ENCODE measurements around the gene TRIM26.
"Not testable (repeated sequence)": the region's sequence is repeated elsewhere in the genome, so short reads cannot be mapped to it uniquely, and the experiment has no call there.

Gene TRIM26

GRCh38 chr6:30172681-30173080 is 40.5 kb downstream of the TRIM26 start:
- WGBS, 2 experiments, result 94 to 96% methylated on average over 4 of the region's 4 CpGs
- H3K27me3 ChIP-seq (ENCODE audit: control insufficient read depth, insufficient read depth, low read length, poor library complexity, severe bottlenecking), result peaks cover 44% of the 10 kb centered on the region

DNA sequence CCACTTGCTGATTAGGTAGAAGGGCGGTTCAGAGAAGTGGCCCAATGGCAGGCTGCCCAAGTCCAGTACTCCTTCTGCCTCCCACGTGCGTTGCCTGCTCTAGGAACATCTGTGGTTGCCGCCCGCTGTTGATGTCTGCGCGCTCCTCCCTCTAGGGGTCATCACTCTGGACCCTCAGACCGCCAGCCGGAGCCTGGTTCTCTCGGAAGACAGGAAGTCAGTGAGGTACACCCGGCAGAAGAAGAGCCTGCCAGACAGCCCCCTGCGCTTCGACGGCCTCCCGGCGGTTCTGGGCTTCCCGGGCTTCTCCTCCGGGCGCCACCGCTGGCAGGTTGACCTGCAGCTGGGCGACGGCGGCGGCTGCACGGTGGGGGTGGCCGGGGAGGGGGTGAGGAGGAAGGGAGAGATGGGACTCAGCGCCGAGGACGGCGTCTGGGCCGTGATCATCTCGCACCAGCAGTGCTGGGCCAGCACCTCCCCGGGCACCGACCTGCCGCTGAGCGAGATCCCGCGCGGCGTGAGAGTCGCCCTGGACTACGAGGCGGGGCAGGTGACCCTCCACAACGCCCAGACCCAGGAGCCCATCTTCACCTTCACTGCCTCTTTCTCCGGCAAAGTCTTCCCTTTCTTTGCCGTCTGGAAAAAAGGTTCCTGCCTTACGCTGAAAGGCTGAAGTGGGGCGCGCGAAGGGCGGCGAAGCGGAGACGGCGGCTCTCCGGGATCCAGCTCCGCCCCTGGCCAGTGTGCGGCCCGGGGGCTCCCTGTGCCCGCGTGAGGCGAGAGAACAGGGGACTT is 41.3 kb downstream of the TRIM26 start:
- Histone ChIP-seq H3K36me3 (ENCODE audit: control insufficient read depth, insufficient read depth, low read length) (no peaks in the 10 kb centered on the region), H3K4me1 (ENCODE audit: control insufficient read depth, insufficient read depth, low read length) (no peaks in the 10 kb centered on the region), H3K4me3 (ENCODE audit: insufficient read depth, low read depth, low read length) (peak overlapping the region; percentile 30), H3K27me3 (ENCODE audit: control insufficient read depth, insufficient read depth, low read length, poor library complexity, severe bottlenecking) (peaks cover 47% of the 10 kb centered on the region), H3K27ac (ENCODE audit: insufficient read depth, low read depth, low read length, poor library complexity, severe bottlenecking) (no peak overlapping the region), H3K9me3 (ENCODE audit: control insufficient read depth, low read length) (no peaks in the 10 kb centered on the region)
- WGBS, 2 experiments, result 24% methylated on average over 62 of the region's 62 CpGs

More at GRCh38 chr6:30172681-30173080, 40.5 kb downstream of the TRIM26 start:
- Histone ChIP-seq H3K9me3 (ENCODE audit: control insufficient read depth, low read length) (no peaks in the 10 kb centered on the region), H3K36me3 (ENCODE audit: control insufficient read depth, insufficient read depth, low read length) (no peaks in the 10 kb centered on the region), H3K4me3 (ENCODE audit: insufficient read depth, low read depth, low read length) (no peak overlapping the region), H3K27ac (ENCODE audit: insufficient read depth, low read depth, low read length, poor library complexity, severe bottlenecking) (no peak overlapping the region), H3K4me1 (ENCODE audit: control insufficient read depth, insufficient read depth, low read length) (no peaks in the 10 kb centered on the region)

- no peaks in the 10 kb centered on the region for H3K9me3 ChIP-seq (ENCODE audit: control insufficient read depth, low read length)
- no peaks in the 10 kb centered on the region for H3K36me3 ChIP-seq (ENCODE audit: control insufficient read depth, insufficient read depth, low read length)
- no peak overlapping the region for H3K27ac ChIP-seq (ENCODE audit: insufficient read depth, low read depth, low read length, poor library complexity, severe bottlenecking)
- H3K27me3 ChIP-seq (ENCODE audit: control insufficient read depth, insufficient read depth, low read length, poor library complexity, severe bottlenecking), result peaks cover 43% of the 10 kb centered on the region
- WGBS, 2 experiments, result 32 to 42% methylated on average over 7 of the region's 7 CpGs
- no peak overlapping the region for H3K4me3 ChIP-seq (ENCODE audit: insufficient read depth, low read depth, low read length)
- no peaks in the 10 kb centered on the region for H3K4me1 ChIP-seq (ENCODE audit: control insufficient read depth, insufficient read depth, low read length)
These were observed 43.3 kb downstream of the TRIM26 start for GRCh38 chr6:30169658-30170614.

- WGBS, 2 experiments, result 80 to 83% methylated on average over 1 of the region's 1 CpG
- Histone ChIP-seq H3K27me3 (ENCODE audit: control insufficient read depth, insufficient read depth, low read length, poor library complexity, severe bottlenecking) (peaks cover 39% of the 10 kb centered on the region), H3K9me3 (ENCODE audit: control insufficient read depth, low read length) (no peaks in the 10 kb centered on the region), H3K27ac (ENCODE audit: insufficient read depth, low read depth, low read length, poor library complexity, severe bottlenecking) (no peak overlapping the region), H3K4me1 (ENCODE audit: control insufficient read depth, insufficient read depth, low read length) (no peaks in the 10 kb centered on the region), H3K4me3 (ENCODE audit: insufficient read depth, low read depth, low read length) (no peak overlapping the region), H3K36me3 (ENCODE audit: control insufficient read depth, insufficient read depth, low read length) (no peaks in the 10 kb centered on the region)
These were observed 44.5 kb downstream of the TRIM26 start for GRCh38 chr6:30168741-30169140.

DNA sequence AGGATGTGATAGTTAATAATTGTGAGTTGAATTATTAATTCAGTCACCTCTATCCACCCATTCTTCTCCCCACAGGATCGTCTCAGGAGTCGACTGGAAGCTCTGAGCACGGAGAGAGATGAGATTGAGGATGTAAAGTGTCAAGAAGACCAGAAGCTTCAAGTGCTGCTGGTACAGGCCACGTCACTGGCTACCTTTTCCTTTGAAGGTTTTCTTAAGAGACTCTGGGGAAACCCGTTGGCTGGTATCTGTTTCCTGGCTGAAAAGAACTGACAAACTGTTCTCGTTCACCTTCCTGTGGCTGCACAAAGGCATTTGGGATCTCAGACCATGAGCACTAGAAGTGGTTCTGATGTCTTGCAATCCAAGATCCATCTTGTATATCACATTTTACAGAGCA is 46.1 kb downstream of the TRIM26 start:
- H3K4me3 ChIP-seq (ENCODE audit: insufficient read depth, low read depth, low read length), result no peak overlapping the region
- H3K4me1 ChIP-seq (ENCODE audit: control insufficient read depth, insufficient read depth, low read length), result no peaks in the 10 kb centered on the region
- H3K36me3 ChIP-seq (ENCODE audit: control insufficient read depth, insufficient read depth, low read length), result no peaks in the 10 kb centered on the region
- H3K27me3 ChIP-seq (ENCODE audit: control insufficient read depth, insufficient read depth, low read length, poor library complexity, severe bottlenecking), result peaks cover 23% of the 10 kb centered on the region
- no peak overlapping the region for H3K27ac ChIP-seq (ENCODE audit: insufficient read depth, low read depth, low read length, poor library complexity, severe bottlenecking)
- 77 to 86% methylated on average over 6 of the region's 6 CpGs for WGBS, 2 experiments
- no peaks in the 10 kb centered on the region for H3K9me3 ChIP-seq (ENCODE audit: control insufficient read depth, low read length)

- H3K27me3 ChIP-seq (ENCODE audit: control insufficient read depth, insufficient read depth, low read length, poor library complexity, severe bottlenecking); H3K9me3 ChIP-seq (ENCODE audit: control insufficient read depth, low read length); H3K4me3 ChIP-seq (ENCODE audit: insufficient read depth, low read depth, low read length); H3K27ac ChIP-seq (ENCODE audit: insufficient read depth, low read depth, low read length, poor library complexity, severe bottlenecking); H3K4me1 ChIP-seq (ENCODE audit: control insufficient read depth, insufficient read depth, low read length); H3K36me3 ChIP-seq (ENCODE audit: control insufficient read depth, insufficient read depth, low read length): not testable (repeated sequence)
- WGBS, 2 experiments, result 91 to 93% methylated on average over 1 of the region's 1 CpG
These were observed 48.0 kb downstream of the TRIM26 start for GRCh38 chr6:30165238-30165637.

DNA sequence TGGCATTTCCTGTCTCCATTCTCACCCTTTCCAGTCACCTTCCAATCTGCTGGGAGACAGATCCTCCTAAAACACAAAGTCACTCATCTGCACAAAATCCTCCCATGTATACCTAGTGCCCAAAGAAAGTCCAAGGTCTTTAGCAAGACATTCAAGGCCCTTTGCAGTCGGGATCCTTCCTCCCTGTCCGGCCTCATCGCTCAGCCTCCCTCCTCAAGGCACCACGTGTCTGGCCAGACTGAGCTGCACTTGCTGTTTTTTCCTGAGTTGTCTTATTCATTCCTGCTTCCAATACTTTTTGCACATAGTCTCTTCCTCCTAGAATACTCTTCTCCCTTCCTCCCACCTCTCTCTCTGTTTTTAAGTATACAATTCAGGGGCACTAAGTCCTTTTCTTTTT is 48.5 kb downstream of the TRIM26 start:
- Histone ChIP-seq H3K4me3 (ENCODE audit: insufficient read depth, low read depth, low read length) (no peak overlapping the region), H3K4me1 (ENCODE audit: control insufficient read depth, insufficient read depth, low read length) (no peaks in the 10 kb centered on the region), H3K36me3 (ENCODE audit: control insufficient read depth, insufficient read depth, low read length) (no peaks in the 10 kb centered on the region), H3K9me3 (ENCODE audit: control insufficient read depth, low read length) (no peaks in the 10 kb centered on the region), H3K27ac (ENCODE audit: insufficient read depth, low read depth, low read length, poor library complexity, severe bottlenecking) (no peak overlapping the region), H3K27me3 (ENCODE audit: control insufficient read depth, insufficient read depth, low read length, poor library complexity, severe bottlenecking) (peaks cover 3% of the 10 kb centered on the region)
- 86 to 90% methylated on average over 4 of the region's 4 CpGs for WGBS, 2 experiments

DNA sequence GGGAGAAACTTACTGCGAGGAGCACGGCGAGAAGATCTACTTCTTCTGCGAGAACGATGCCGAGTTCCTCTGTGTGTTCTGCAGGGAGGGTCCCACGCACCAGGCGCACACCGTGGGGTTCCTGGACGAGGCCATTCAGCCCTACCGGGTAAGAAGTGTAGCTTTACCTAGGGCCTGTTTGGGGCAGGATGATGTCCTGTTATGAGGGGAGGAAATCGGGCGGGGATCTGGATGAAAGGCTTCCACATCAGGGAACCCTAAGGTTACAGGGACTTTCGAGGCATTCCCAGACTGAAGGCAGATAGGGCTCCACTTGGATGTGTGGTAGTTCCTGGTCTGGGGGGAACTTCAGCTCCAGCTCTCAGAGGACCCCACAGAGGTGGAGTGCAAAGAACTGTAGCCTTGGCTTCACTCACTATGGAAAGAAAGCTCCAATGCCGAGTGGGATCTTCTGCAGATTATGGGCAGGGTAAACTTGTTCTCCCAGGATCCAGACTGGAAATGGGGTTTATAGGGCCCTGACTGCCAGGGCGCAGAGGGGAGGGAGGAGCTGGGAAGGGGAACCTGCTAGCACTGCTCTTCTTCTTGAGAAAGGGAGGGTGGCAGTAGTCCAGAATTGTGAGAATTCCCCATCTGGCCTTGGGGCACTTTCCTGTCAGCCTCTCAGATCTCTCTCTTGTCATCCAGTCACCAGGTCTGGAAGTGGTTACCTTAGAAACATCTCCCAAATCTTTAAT is 49.1 kb downstream of the TRIM26 start:
- Histone ChIP-seq H3K36me3 (ENCODE audit: control insufficient read depth, insufficient read depth, low read length) (no peaks in the 10 kb centered on the region), H3K4me1 (ENCODE audit: control insufficient read depth, insufficient read depth, low read length) (no peaks in the 10 kb centered on the region), H3K27ac (ENCODE audit: insufficient read depth, low read depth, low read length, poor library complexity, severe bottlenecking) (no peak overlapping the region), H3K4me3 (ENCODE audit: insufficient read depth, low read depth, low read length) (no peak overlapping the region), H3K27me3 (ENCODE audit: control insufficient read depth, insufficient read depth, low read length, poor library complexity, severe bottlenecking) (peaks cover 3% of the 10 kb centered on the region), H3K9me3 (ENCODE audit: control insufficient read depth, low read length) (no peaks in the 10 kb centered on the region)
- 92 to 93% methylated on average over 16 of the region's 16 CpGs for WGBS, 2 experiments

DNA sequence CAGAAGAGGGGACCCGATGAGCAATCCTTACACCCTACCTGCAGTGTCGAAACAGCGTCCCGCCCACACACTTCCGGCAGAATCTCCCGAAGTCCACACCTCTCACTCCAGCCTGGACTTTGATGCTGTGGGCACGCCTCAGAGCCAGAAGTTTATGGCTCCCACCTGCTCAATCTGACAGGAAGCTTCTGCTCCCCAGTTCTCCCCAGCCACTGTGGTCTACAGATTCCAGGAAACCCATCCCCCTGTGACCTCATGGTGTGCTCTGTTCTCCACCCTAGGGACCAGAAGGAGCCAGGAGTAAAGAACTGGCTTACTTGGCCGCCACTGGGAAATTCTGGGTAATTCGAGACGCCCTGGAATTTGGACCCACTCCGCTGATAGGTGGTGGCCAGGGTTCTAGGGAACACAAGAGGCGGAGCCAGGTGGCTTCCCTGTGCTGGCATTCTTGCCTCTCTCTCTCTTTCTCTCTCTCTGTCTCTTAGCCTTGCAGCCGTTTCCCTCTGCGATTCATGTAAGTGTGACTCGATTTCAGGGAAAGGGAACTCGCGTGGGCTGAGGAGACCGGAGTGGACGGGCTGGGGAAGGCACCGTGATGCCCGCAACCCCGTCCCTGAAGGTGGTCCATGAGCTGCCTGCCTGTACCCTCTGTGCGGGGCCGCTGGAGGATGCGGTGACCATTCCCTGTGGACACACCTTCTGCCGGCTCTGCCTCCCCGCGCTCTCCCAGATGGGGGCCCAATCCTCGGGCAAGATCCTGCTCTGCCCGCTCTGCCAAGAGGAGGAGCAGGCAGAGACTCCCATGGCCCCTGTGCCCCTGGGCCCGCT is 49.9 kb downstream of the TRIM26 start, which contains the start of gene TRIM15:
Gene TRIM15 (plus strand): TSS at position 457 of the 828 bp plus-strand sequence. CDS start 139 bp downstream, at position 596.
- Histone ChIP-seq H3K9me3 (ENCODE audit: control insufficient read depth, low read length) (no peaks in the 10 kb centered on the region), H3K27me3 (ENCODE audit: control insufficient read depth, insufficient read depth, low read length, poor library complexity, severe bottlenecking) (peaks cover 3% of the 10 kb centered on the region), H3K4me3 (ENCODE audit: insufficient read depth, low read depth, low read length) (no peak within 1 kb of the TSS), H3K27ac (ENCODE audit: insufficient read depth, low read depth, low read length, poor library complexity, severe bottlenecking) (no peak within 1 kb of the TSS), H3K36me3 (ENCODE audit: control insufficient read depth, insufficient read depth, low read length) (no peaks in the 10 kb centered on the region), H3K4me1 (ENCODE audit: control insufficient read depth, insufficient read depth, low read length) (no peaks in the 10 kb centered on the region)
- 89 to 90% methylated on average over 31 of the region's 31 CpGs for WGBS, 2 experiments
